AG04449 (cell line): ENCODE results near the gene PIGP.

Experiments used
- CTCF ChIA-PET: fragments of 350-600 bp; formaldehyde crosslinking; extraction: SDS; loops from one replicate; lab custom pipeline; 2021; ENCODE audit warnings: antibody characterized with exemption; lab: Yijun Ruan, JAX
- POLR2A ChIA-PET: fragments of 400-600, 350-600 bp; formaldehyde crosslinking; extraction: SDS; loops from one replicate; lab custom pipeline; 2020; ENCODE audit warnings: antibody characterized with exemption, inconsistent platforms; lab: Yijun Ruan, JAX
- DNase-seq: peaks from one replicate; pipeline ENCODE4 v3.0.0-alpha.2; 2010; ENCODE audit warnings: low read depth, low spot score
- H3K4me3 ChIP-seq: 2 replicates; pipeline ENCODE4 v1.5.1; 2011; ENCODE audit warnings: low read depth, mild to moderate bottlenecking, control low read depth, low read length
- CTCF ChIP-seq: IDR thresholded peaks from one replicate; pipeline ENCODE4 v1.5.1; 2011; ENCODE audit warnings: mild to moderate bottlenecking, moderate library complexity, low read length, control low read depth, inconsistent platforms; ENCODE audit not compliant: insufficient read depth; ENCODE audit errors: missing control alignments

PIGP gene

DNA sequence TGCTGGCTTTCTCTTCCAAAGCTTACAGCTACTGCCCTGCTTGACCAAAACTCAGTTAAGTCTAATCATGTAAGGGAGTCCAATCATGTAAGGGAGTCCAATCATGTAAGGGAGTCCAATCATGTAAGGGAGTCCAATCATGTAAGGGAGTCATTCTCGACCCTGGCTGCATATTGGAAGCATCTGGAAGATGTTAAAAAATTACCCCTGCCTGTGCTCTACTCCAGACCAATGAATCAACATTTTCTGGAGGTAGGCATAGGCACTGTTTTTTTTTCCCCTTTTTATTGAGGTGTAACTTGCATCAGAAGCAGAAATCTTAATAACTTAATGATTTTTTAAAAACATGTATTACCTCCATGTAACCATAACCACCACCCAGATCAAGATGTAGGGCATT is 9.4 kb downstream of the PIGP start:
- no peak overlapping the region for H3K4me3 ChIP-seq
- POLR2A ChIA-PET: no interaction called here
- no peak for DNase-seq
- no peak for TF ChIP-seq CTCF
- CTCF ChIA-PET: no interaction called here

DNA sequence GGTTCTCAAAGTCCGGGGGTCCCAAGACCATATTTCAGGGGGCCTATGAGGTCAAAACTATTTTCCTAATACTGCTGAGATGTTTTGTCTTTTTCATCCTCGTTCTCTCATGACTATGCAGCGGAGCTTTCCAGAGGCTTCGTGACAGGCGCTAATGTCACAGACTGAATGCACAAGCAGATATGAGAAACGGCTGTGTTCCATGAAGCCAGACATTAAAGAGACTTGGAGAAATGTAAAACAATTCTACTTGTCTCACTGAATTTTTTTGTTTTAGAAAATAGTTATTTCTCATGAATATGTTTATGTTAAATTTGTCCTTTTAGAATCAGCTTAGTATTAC is 10.3 kb downstream of the PIGP start:
- no peak overlapping the region for H3K4me3 ChIP-seq
- no peak for DNase-seq
- TF ChIP-seq CTCF: no peak
- ChIA-PET POLR2A (interaction anchor here (1.0 kb wide), 1 partner anchor 584 kb away, joined by 3 read pairs; no protein-coding TSS in a partner anchor), CTCF (interaction anchor here (0.8 kb wide), 1 partner anchor 47 kb away, joined by 3 read pairs; no protein-coding TSS in a partner anchor)

DNA sequence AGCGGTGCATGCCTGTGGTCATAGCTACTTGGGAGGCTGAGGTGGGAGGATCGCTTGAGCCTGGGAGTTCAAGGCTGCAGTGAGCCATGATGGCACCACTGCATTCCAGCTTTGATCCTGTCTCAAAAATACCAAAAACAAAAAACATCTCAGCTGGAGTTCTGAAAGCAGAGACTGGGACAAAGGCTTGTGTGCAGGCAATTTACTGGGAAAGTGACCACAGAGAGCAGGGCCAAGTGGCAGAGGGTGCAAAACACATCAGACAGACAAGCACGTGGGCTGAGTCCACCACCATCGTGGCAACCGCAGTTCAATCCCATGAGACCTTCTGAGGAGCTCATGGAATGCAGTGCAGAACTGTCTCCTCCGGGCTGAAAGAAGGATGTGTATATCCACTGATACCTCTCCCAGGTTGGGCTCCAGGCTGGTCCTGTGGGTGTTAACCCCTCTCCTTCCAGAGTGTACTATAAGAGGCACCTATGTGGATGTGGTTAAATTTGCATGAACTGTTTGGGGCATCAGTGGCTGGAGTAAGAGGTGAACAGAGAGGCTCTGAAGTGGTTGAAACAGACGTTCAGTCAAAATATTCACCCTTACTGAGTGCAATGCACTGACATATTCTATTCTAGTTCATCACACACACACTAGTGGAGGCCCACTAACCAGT is 10.8 kb downstream of the PIGP start:
- CTCF ChIA-PET: interaction anchor here (0.8 kb wide), 1 partner anchor 47 kb away, joined by 3 read pairs; no protein-coding TSS in a partner anchor
- TF ChIP-seq CTCF: no peak
- POLR2A ChIA-PET: interaction anchor here (0.8 to 1.0 kb wide), 2 partner anchors 87 to 584 kb away, joined by 3 read pairs; no protein-coding TSS in a partner anchor
- DNase-seq: no peak
- no peak overlapping the region; the same call in 1 of the 2 replicates for H3K4me3 ChIP-seq

DNA sequence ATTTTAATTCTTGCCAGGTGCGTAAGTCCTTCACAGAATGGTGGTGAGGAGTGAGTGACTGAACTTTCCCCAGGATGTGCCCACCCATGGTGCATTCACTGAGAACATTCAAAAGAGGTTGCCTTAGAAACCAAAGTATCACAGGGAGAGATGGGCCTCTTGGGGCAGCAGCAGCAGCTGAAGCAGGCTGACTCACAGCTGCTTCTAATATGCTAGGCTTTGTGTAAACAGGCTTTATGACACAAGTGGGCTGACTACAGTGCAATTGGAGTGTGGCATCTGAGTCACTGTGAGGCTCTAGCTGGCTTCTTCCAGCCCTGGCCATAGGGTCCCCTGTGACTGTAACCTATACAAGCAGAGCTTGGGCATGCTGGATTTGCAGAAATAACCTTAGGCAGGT is 12.6 kb downstream of the PIGP start:
- ChIA-PET CTCF (interaction anchor here (0.8 to 0.9 kb wide), 2 partner anchors 9 to 11 kb away, joined by 3 read pairs; no protein-coding TSS in a partner anchor), POLR2A (interaction anchor here (1.0 kb wide), 1 partner anchor 12 kb away, joined by 3 read pairs; no protein-coding TSS in a partner anchor)
- DNase-seq: peak; percentile 92
- H3K4me3 ChIP-seq: no peak overlapping the region
- TF ChIP-seq CTCF: peak; percentile 27

DNA sequence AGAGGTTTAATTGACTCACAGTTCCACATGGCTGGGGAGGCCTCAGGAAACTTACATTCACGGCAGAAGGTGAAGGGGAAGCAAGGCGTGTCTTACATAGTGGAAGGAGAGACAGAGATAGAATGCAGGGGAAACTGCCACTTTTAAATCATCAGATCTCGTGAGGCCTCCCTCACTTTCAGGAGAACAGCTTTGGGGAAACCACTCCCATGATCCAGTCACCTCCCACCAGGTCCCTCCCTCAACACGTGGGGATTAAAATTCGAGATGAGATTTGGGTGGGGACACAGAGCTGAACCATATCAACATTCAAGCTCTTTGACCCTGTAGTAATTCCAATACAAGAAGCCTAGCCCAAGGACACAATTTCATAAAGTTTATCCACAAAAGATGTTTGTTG is 13.7 kb downstream of the PIGP start:
- ChIA-PET POLR2A (no interaction called here), CTCF (interaction anchor here (1.9 kb wide), 1 partner anchor 15 kb away, joined by 4 read pairs; no protein-coding TSS in a partner anchor)
- DNase-seq: no peak
- no peak overlapping the region for H3K4me3 ChIP-seq
- no peak for TF ChIP-seq CTCF

GRCh38 chr21:37058261-37058660 is 14.6 kb downstream of the PIGP start:
- no peak overlapping the region for H3K4me3 ChIP-seq
- POLR2A ChIA-PET: no interaction called here
- DNase-seq: no peak
- CTCF ChIA-PET: interaction anchor here (1.9 kb wide), 1 partner anchor 14 kb away, joined by 4 read pairs; no protein-coding TSS in a partner anchor
- no peak for TF ChIP-seq CTCF
